ENCODE results near the gene RAC3.

DNA sequence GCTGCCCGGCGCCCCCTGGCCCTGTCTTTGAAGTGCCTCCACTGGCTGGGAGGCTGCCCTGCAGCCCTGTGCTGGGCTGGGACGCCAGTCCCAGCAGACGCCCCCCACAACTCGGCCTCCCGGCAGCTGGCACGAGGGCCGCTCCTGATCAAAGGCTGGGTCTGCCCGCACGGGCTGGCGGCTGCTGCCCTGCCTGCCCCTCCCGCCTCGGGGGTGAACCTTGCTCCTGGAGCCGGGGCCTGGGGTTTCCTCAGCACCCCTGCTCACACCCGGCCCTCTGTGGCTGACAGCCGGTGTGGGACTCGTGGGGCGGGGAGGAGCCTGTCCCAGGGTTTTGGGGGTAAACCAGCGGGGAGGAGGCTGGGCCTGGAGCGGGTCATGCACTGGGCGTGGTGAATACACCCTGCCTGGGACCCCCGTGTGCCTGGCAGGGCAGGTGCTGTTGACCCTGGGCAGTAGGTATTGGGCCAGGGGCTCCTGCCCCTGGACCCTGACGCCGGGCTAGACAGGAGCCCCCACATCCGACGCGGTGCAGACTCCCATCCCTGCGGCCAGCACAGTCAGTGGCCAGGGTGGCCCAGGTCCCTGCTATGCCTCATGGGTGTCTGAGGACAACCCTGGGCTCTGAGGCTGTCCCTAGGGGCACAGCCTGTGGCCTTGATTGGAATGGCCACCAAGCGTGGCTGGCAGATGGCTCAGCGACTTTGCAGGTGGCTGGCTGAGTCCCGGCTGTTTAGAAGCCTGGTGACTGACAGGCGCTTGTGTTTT is 30.5 kb upstream of the RAC3 start:
- TF ChIP-seq, protein P1, sequence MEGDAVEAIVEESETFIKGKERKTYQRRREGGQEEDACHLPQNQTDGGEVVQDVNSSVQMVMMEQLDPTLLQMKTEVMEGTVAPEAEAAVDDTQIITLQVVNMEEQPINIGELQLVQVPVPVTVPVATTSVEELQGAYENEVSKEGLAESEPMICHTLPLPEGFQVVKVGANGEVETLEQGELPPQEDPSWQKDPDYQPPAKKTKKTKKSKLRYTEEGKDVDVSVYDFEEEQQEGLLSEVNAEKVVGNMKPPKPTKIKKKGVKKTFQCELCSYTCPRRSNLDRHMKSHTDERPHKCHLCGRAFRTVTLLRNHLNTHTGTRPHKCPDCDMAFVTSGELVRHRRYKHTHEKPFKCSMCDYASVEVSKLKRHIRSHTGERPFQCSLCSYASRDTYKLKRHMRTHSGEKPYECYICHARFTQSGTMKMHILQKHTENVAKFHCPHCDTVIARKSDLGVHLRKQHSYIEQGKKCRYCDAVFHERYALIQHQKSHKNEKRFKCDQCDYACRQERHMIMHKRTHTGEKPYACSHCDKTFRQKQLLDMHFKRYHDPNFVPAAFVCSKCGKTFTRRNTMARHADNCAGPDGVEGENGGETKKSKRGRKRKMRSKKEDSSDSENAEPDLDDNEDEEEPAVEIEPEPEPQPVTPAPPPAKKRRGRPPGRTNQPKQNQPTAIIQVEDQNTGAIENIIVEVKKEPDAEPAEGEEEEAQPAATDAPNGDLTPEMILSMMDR (conservative IDR thresholded peaks at IDR 0.05; ENCODE audit: low read depth, low read length) = no peak
- TF ChIP-seq EZH2 (IDR thresholded peaks at IDR 0.05; ENCODE audit: borderline replicate concordance, low read depth, low read length, poor library complexity, severe bottlenecking) = no peak
